ENCODE data around the gene CLK3. TPM values are rescaled to one million over a fixed set of nuclear protein-coding genes. Genes with fewer than 3 reads are reported as not detected.

CLK3 gene
- total and polyA plus RNA-seq, 10 of the 15 experiments (the other 5 are each of a cell fraction or from before 2014, with no cell fraction given), result 3.3 to 169 (median 66.2) TPM

- TF ChIP-seq SMC3 (IDR thresholded peaks at IDR 0.05; ENCODE audit: borderline replicate concordance, low read length), result no peak
- peak; percentile 94 for TF ChIP-seq POLR2AphosphoS2 (IDR thresholded peaks at IDR 0.05; ENCODE audit: low read depth, low read length)
- TF ChIP-seq MEF2B (IDR thresholded peaks at IDR 0.05; ENCODE audit: partially characterized antibody, poor library complexity, severe bottlenecking), result no peak
- TF ChIP-seq, protein P1, sequence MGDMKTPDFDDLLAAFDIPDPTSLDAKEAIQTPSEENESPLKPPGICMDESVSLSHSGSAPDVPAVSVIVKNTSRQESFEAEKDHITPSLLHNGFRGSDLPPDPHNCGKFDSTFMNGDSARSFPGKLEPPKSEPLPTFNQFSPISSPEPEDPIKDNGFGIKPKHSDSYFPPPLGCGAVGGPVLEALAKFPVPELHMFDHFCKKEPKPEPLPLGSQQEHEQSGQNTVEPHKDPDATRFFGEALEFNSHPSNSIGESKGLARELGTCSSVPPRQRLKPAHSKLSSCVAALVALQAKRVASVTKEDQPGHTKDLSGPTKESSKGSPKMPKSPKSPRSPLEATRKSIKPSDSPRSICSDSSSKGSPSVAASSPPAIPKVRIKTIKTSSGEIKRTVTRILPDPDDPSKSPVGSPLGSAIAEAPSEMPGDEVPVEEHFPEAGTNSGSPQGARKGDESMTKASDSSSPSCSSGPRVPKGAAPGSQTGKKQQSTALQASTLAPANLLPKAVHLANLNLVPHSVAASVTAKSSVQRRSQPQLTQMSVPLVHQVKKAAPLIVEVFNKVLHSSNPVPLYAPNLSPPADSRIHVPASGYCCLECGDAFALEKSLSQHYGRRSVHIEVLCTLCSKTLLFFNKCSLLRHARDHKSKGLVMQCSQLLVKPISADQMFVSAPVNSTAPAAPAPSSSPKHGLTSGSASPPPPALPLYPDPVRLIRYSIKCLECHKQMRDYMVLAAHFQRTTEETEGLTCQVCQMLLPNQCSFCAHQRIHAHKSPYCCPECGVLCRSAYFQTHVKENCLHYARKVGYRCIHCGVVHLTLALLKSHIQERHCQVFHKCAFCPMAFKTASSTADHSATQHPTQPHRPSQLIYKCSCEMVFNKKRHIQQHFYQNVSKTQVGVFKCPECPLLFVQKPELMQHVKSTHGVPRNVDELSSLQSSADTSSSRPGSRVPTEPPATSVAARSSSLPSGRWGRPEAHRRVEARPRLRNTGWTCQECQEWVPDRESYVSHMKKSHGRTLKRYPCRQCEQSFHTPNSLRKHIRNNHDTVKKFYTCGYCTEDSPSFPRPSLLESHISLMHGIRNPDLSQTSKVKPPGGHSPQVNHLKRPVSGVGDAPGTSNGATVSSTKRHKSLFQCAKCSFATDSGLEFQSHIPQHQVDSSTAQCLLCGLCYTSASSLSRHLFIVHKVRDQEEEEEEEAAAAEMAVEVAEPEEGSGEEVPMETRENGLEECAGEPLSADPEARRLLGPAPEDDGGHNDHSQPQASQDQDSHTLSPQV (IDR thresholded peaks at IDR 0.05), result no peak
- TF ChIP-seq SUPT20H (IDR thresholded peaks at IDR 0.05; ENCODE audit: borderline replicate concordance, control insufficient read depth, low read depth, low read length), result no peak
- peak; percentile 21; the same call in 1 of the 2 replicates for TF ChIP-seq RUNX3 (IDR thresholded peaks at IDR 0.05; ENCODE audit: low read length)
- TF ChIP-seq, protein P2, sequence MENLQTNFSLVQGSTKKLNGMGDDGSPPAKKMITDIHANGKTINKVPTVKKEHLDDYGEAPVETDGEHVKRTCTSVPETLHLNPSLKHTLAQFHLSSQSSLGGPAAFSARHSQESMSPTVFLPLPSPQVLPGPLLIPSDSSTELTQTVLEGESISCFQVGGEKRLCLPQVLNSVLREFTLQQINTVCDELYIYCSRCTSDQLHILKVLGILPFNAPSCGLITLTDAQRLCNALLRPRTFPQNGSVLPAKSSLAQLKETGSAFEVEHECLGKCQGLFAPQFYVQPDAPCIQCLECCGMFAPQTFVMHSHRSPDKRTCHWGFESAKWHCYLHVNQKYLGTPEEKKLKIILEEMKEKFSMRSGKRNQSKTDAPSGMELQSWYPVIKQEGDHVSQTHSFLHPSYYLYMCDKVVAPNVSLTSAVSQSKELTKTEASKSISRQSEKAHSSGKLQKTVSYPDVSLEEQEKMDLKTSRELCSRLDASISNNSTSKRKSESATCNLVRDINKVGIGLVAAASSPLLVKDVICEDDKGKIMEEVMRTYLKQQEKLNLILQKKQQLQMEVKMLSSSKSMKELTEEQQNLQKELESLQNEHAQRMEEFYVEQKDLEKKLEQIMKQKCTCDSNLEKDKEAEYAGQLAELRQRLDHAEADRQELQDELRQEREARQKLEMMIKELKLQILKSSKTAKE (IDR thresholded peaks at IDR 0.05; ENCODE audit: low read depth, poor library complexity, severe bottlenecking), result no peak
- TF ChIP-seq, protein P3, sequence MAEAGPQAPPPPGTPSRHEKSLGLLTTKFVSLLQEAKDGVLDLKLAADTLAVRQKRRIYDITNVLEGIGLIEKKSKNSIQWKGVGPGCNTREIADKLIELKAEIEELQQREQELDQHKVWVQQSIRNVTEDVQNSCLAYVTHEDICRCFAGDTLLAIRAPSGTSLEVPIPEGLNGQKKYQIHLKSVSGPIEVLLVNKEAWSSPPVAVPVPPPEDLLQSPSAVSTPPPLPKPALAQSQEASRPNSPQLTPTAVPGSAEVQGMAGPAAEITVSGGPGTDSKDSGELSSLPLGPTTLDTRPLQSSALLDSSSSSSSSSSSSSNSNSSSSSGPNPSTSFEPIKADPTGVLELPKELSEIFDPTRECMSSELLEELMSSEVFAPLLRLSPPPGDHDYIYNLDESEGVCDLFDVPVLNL (IDR thresholded peaks at IDR 0.05; ENCODE audit: low read depth, low read length), result no peak
- no peak for TF ChIP-seq MEF2A (IDR thresholded peaks at IDR 0.05; ENCODE audit: insufficient read depth, low read depth, low read length)
- TF ChIP-seq E4F1 (IDR thresholded peaks at IDR 0.05; ENCODE audit: borderline replicate concordance, partially characterized antibody), result no peak
- TF ChIP-seq SREBF1 (IDR thresholded peaks at IDR 0.05; ENCODE audit: low read length), result no peak
- no peak for TF ChIP-seq ZNF217 (IDR thresholded peaks at IDR 0.05)
- no peak for TF ChIP-seq ATF7 (IDR thresholded peaks at IDR 0.05; ENCODE audit: low read depth)
- peak; percentile 41; the same call in 1 of the 2 replicates for TF ChIP-seq TAF1 (IDR thresholded peaks at IDR 0.05; ENCODE audit: borderline replicate concordance, low read depth, low read length)
- TF ChIP-seq POLR2A (IDR thresholded peaks at IDR 0.05; ENCODE audit: low read depth, low read length), result peak; percentile 95
- TF ChIP-seq TCF7 (IDR thresholded peaks at IDR 0.05; ENCODE audit: borderline replicate concordance), result no peak
- TF ChIP-seq PAX8 (IDR thresholded peaks at IDR 0.05), result no peak
- TF ChIP-seq TBL1XR1 (IDR thresholded peaks at IDR 0.05; ENCODE audit: low read depth, low read length), result no peak
- peak; percentile 73 to 91; a peak in 3 of 4 replicates for TF ChIP-seq BHLHE40 (IDR thresholded peaks at IDR 0.05; ENCODE audit: borderline replicate concordance in 1 of 2, low read depth in 2 of 2, low read length in 1 of 2)
- no peak for TF ChIP-seq KDM1A (IDR thresholded peaks at IDR 0.05; ENCODE audit: borderline replicate concordance)
These were observed 17.4 kb upstream of the CLK3 start (continued) for GRCh38 chr15:74598126-74598842.
